Tibial nerve (tissue), 4 donors: ENCODE results near the gene MSANTD7.

Source experiments
- EP300 ChIP-seq, 2 donors: sonication (generic); formaldehyde crosslinking; IDR thresholded peaks; one replicate each; pipeline ENCODE4 v1.6.1; 2017; ENCODE audit warnings: antibody characterized with exemption in 2 of 2, mild to moderate bottlenecking in 1 of 2
- POLR2A ChIP-seq, 2 donors: fragments of 450-650 bp; IDR thresholded peaks; one replicate each; pipeline ENCODE4 v1.6.1; 2017; ENCODE audit warnings: antibody characterized with exemption in 2 of 2, mild to moderate bottlenecking in 2 of 2, moderate library complexity in 2 of 2
- TF ChIP-seq, protein P1 (sequence below), 5 experiments: fragments of 200-600 bp in 3 of 5; fragments of 450-650 bp in 2 of 5; sonication (generic) in 3 of 5; IDR thresholded peaks; one replicate each; pipeline ENCODE4 v1.5.1; 2016 to 2019; ENCODE audit warnings: antibody characterized with exemption in 5 of 5, mild to moderate bottlenecking in 3 of 5, moderate library complexity in 2 of 5

GRCh38 chr10:14803827-14804226 lies 34.3 kb upstream of the MSANTD7 start:
- TF ChIP-seq, protein P1, sequence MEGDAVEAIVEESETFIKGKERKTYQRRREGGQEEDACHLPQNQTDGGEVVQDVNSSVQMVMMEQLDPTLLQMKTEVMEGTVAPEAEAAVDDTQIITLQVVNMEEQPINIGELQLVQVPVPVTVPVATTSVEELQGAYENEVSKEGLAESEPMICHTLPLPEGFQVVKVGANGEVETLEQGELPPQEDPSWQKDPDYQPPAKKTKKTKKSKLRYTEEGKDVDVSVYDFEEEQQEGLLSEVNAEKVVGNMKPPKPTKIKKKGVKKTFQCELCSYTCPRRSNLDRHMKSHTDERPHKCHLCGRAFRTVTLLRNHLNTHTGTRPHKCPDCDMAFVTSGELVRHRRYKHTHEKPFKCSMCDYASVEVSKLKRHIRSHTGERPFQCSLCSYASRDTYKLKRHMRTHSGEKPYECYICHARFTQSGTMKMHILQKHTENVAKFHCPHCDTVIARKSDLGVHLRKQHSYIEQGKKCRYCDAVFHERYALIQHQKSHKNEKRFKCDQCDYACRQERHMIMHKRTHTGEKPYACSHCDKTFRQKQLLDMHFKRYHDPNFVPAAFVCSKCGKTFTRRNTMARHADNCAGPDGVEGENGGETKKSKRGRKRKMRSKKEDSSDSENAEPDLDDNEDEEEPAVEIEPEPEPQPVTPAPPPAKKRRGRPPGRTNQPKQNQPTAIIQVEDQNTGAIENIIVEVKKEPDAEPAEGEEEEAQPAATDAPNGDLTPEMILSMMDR (IDR thresholded peaks at IDR 0.05), result no peak
- TF ChIP-seq POLR2A (IDR thresholded peaks at IDR 0.05) (no peak), EP300 (IDR thresholded peaks at IDR 0.05) (no peak)
